Neural crest cell (in vitro differentiated cells): ENCODE data around the gene USP22. TPM values are rescaled to one million over a fixed set of nuclear protein-coding genes. Genes with fewer than 3 reads are reported as not detected.

Source experiments
- DNase-seq: peaks from one replicate; pipeline ENCODE4 v3.0.0; 2021; ENCODE audit warnings: low read depth, mixed read lengths, low spot score
- H3K27ac Mint-ChIP-seq: one replicate; pipeline ENCODE4 v1.8.0; 2021; ENCODE audit warnings: mild to moderate bottlenecking, mixed read lengths; ENCODE audit not compliant: unreplicated experiment
- H3K27me3 Mint-ChIP-seq: 2 replicates; pipeline ENCODE4 v1.8.0; 2021; ENCODE audit warnings: low read depth, mild to moderate bottlenecking, mixed read lengths
- H3K36me3 Mint-ChIP-seq: 2 replicates; pipeline ENCODE4 v1.8.0; 2021; ENCODE audit warnings: low read depth, mild to moderate bottlenecking, mixed read lengths
- H3K4me1 Mint-ChIP-seq: 2 replicates; pipeline ENCODE4 v1.8.0; 2021; ENCODE audit warnings: mixed read lengths
- H3K4me3 Mint-ChIP-seq: one replicate; pipeline ENCODE4 v1.8.0; 2021; ENCODE audit warnings: mild to moderate bottlenecking, mixed read lengths
- H3K9me3 Mint-ChIP-seq: 2 replicates; pipeline ENCODE4 v1.8.0; 2021; ENCODE audit warnings: mixed read lengths
- total RNA-seq: library from RNA; stranded (reverse); gene quantifications from 2 replicates; pipeline ENCODE4 v1.2.1, GENCODE V29; 2021
- TF ChIP-seq, protein P1 (sequence below): fragments of 200-600 bp; sonication (generic); conservative IDR thresholded peaks from 2 replicates; pipeline ENCODE4 v1.5.0; 2021; ENCODE audit warnings: antibody characterized with exemption, mild to moderate bottlenecking

Gene USP22
- total RNA-seq, 1 donor from 2014 or later = 390 TPM

GRCh38 chr17:20995164-20995872, 47.5 kb downstream of the USP22 start:
- no peak for DNase-seq
- TF ChIP-seq, protein P1, sequence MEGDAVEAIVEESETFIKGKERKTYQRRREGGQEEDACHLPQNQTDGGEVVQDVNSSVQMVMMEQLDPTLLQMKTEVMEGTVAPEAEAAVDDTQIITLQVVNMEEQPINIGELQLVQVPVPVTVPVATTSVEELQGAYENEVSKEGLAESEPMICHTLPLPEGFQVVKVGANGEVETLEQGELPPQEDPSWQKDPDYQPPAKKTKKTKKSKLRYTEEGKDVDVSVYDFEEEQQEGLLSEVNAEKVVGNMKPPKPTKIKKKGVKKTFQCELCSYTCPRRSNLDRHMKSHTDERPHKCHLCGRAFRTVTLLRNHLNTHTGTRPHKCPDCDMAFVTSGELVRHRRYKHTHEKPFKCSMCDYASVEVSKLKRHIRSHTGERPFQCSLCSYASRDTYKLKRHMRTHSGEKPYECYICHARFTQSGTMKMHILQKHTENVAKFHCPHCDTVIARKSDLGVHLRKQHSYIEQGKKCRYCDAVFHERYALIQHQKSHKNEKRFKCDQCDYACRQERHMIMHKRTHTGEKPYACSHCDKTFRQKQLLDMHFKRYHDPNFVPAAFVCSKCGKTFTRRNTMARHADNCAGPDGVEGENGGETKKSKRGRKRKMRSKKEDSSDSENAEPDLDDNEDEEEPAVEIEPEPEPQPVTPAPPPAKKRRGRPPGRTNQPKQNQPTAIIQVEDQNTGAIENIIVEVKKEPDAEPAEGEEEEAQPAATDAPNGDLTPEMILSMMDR = no peak
- peaks cover 4% of the 10 kb centered on the region for H3K9me3 Mint-ChIP-seq

GRCh38 chr17:20994779-20995149, 48.0 kb downstream of the USP22 start:
- no peak for DNase-seq
- peaks cover 4% of the 10 kb centered on the region for H3K9me3 Mint-ChIP-seq
- H3K4me3 Mint-ChIP-seq = peak overlapping the region; percentile 51
- TF ChIP-seq, protein P1 = no peak
- peak overlapping the region; percentile 57 for H3K27ac Mint-ChIP-seq
- peaks cover 46% of the 10 kb centered on the region for H3K4me1 Mint-ChIP-seq
- peaks cover 22% of the 10 kb centered on the region for H3K27me3 Mint-ChIP-seq
- peaks cover 13% of the 10 kb centered on the region for H3K36me3 Mint-ChIP-seq

More at GRCh38 chr17:20995164-20995872, 47.5 kb downstream of the USP22 start:
- Mint-ChIP-seq H3K4me1 (peaks cover 46% of the 10 kb centered on the region), H3K27me3 (peaks cover 22% of the 10 kb centered on the region), H3K4me3 (peak overlapping the region; percentile 64), H3K36me3 (peaks cover 13% of the 10 kb centered on the region), H3K27ac (peak overlapping the region; percentile 57)

DNA sequence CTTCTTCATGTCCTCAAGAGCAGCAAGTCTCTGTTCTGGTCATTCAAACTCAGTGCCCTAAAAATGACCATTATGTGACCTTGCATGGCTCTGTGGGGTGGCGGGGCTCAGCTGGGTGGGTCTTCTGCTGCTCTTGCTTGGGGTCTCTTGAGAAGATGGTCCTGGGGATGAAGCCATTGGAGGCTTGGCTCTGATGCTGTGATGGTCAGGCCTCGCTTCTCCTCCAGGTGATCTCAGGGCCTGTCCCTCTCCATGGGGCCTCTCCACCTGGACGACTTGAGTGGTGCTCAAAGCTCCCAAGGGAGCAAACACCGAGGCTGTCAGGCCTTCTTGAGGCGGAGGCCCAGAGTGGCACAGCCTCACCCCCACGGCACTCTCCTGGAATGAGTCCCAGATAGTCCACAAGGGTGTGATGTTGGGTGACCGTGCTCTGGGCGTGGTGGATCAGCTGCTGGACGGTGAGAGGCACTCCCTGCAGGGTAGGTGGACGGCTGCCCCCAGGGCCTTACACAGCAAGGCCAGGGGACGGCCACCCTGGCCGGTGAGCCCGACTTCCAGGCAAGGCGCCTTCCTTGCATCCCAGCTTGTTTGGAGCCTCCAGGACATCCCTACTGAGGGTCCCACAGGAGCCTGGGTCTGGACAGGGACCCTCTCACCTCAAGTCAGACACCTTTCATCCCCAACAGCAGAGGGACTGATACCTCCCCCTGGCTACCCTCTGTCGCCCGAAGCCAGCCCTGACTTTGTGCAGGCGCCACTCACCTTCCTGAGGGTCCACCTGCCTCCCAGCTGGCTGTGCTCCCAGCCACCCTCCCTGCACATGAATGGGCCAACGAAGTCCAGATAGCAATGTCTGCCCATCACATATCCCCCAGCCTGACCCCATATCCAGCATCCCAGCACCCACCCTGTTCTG, 48.7 kb downstream of the USP22 start:
- no peak for DNase-seq
- Mint-ChIP-seq H3K27ac (peak overlapping the region; percentile 99), H3K4me1 (peaks cover 45% of the 10 kb centered on the region)

GRCh38 chr17:20992987-20993862, 49.6 kb downstream of the USP22 start:
- Mint-ChIP-seq H3K27ac (peak overlapping the region; percentile 99), H3K4me3 (peak overlapping the region; percentile 80), H3K27me3 (peaks cover 15% of the 10 kb centered on the region), H3K9me3 (peaks cover 4% of the 10 kb centered on the region), H3K4me1 (peaks cover 39% of the 10 kb centered on the region), H3K36me3 (peaks cover 4% of the 10 kb centered on the region)
- TF ChIP-seq, protein P1 = peak; percentile 94
- DNase-seq = peak; percentile 87

More for the DNA sequence above, 48.7 kb downstream of the USP22 start:
- TF ChIP-seq, protein P1 = no peak
- H3K4me3 Mint-ChIP-seq = peak overlapping the region; percentile 80
- peaks cover 4% of the 10 kb centered on the region for H3K9me3 Mint-ChIP-seq
- peaks cover 19% of the 10 kb centered on the region for H3K27me3 Mint-ChIP-seq
- H3K36me3 Mint-ChIP-seq = peaks cover 8% of the 10 kb centered on the region

DNA sequence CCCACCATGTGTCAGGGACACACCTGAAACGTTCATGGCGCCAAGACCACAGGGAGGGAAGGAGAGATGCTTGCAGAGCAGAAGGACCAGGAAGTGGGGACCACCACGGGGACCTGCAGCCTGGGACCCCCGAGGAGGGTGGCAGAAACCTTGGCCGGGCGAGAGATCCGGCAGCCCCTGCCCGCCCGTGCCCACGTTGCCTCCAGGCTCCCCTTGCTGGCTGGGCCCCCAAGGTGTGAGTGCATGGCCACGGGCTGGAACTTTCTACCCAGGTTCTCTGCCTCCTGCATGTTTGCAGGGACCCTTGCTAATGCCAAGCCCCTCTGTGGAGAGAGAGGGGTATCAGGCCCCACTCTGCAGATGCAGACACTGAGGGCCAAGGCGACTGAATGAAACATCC, 50.4 kb downstream of the USP22 start:
- Mint-ChIP-seq H3K9me3 (peaks cover 4% of the 10 kb centered on the region), H3K4me1 (peaks cover 39% of the 10 kb centered on the region), H3K4me3 (peak overlapping the region; percentile 80), H3K27me3 (peaks cover 12% of the 10 kb centered on the region), H3K27ac (peak overlapping the region; percentile 63), H3K36me3 (peaks cover 4% of the 10 kb centered on the region)
- TF ChIP-seq, protein P1 = no peak
- DNase-seq = no peak
